ENCODE results near the gene TACC2.
"Not testable (repeated sequence)": the region's sequence is repeated elsewhere in the genome, so short reads cannot be mapped to it uniquely, and the experiment has no call there.

Gene TACC2

GRCh38 chr10:122096181-122096580, 107.2 kb downstream of the TACC2 start:
- not testable (repeated sequence) for DNase-seq

GRCh38 chr10:122096705-122097104, 107.7 kb downstream of the TACC2 start:
- DNase-seq = no peak

- no peak for DNase-seq
Observed at GRCh38 chr10:122097935-122098334, 109.0 kb downstream of the TACC2 start.

- no peak for DNase-seq
Observed at GRCh38 chr10:122098924-122099323, 110.0 kb downstream of the TACC2 start.

- no peak for DNase-seq
Observed at GRCh38 chr10:122099562-122099961, 110.6 kb downstream of the TACC2 start.

- no peak for DNase-seq
Observed at GRCh38 chr10:122102146-122102868, 113.3 kb downstream of the TACC2 start.

GRCh38 chr10:122102869-122103525, 114.0 kb downstream of the TACC2 start:
- DNase-seq = no peak

GRCh38 chr10:122103592-122103991, 114.6 kb downstream of the TACC2 start:
- DNase-seq = no peak

GRCh38 chr10:122108786-122109185, 119.8 kb downstream of the TACC2 start:
- DNase-seq = not testable (repeated sequence)

GRCh38 chr10:122112021-122112616, 123.2 kb downstream of the TACC2 start:
- no peak for DNase-seq

- DNase-seq = no peak
Observed at GRCh38 chr10:122112625-122113160, 123.7 kb downstream of the TACC2 start.

GRCh38 chr10:122113161-122113944, 124.4 kb downstream of the TACC2 start:
- no peak for DNase-seq

- DNase-seq = no peak
Observed at GRCh38 chr10:122113945-122114747, 125.2 kb downstream of the TACC2 start.

- no peak for DNase-seq
Observed at GRCh38 chr10:122115874-122116273, 126.9 kb downstream of the TACC2 start.

- no peak for DNase-seq
Observed at GRCh38 chr10:122116331-122116730, 127.4 kb downstream of the TACC2 start.

- no peak for DNase-seq
Observed at GRCh38 chr10:122117475-122117874, 128.5 kb downstream of the TACC2 start.

- DNase-seq = no peak
Observed at GRCh38 chr10:122120008-122120744, 131.2 kb downstream of the TACC2 start.

GRCh38 chr10:122121059-122121458, 132.1 kb downstream of the TACC2 start:
- no peak for DNase-seq

- no peak for DNase-seq
Observed at GRCh38 chr10:122122493-122122892, 133.5 kb downstream of the TACC2 start.

GRCh38 chr10:122123186-122123585, 134.2 kb downstream of the TACC2 start:
- DNase-seq = no peak

- no peak for DNase-seq
Observed at GRCh38 chr10:122124342-122124741, 135.4 kb downstream of the TACC2 start.

Measured in CD4-positive, alpha-beta T cell treated with Interleukin-4 for 4 hours (primary cell).